Myometrial cell (primary cell): ENCODE results near the gene SCN1B. TPM values are rescaled to one million over a fixed set of nuclear protein-coding genes. Genes with fewer than 3 reads are reported as not detected.

Experiments
- total RNA-seq: library from RNA; depleted of rRNA; stranded (reverse); fragments of >200 nt; gene quantifications from 2 replicates; pipeline ENCODE4 v1.2.3, GENCODE V29; 2015

Gene SCN1B
- total RNA-seq: 7.5 and 11.3 TPM in 2 replicates

DNA sequence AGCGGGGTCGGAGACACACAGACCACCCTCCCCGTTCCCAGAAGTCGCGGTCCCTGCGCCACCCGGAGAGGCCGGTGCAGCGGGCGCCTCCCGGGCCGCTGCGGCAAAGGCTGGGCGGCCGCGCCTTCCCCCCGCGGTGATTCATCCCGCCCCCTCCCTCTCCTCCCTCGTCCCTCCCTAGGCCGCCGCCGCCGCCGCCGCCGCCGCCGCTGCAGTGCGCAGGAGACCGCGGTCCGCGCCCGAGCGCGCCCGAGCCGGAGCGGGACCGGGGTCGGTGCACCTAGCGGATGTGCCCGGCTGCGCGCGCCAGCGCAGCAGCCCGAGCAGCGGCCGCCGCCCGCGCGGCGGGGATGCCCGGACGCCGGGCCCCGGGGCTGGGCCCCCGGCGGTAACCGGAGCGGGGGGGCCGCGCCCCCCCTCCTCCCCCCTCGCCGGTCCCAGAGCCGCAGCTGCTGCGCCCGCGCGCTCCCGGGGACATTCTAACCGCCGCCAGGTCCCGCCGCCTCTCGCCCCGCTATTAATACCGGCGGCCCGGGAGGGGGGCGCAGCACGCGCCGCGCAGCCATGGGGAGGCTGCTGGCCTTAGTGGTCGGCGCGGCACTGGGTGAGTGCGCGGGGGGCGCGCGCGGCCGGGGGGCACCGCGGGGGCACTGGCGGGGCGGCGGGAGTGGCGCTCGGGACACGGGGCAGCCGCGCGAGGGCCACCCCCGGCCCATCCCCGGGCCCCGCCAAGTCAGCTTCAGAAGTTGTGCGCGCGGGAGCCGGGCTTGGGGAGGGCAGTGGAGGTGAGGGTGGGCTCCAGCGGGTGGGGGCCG lies at the start of gene SCN1B:
Gene SCN1B (plus strand): TSS at position 214 of the 815 bp plus-strand sequence. CDS start 351 bp downstream, at position 565.

GRCh38 chr19:34999498-35000337 lies 30.6 kb upstream of the SCN1B start, which contains the start of gene GRAMD1A:
Gene GRAMD1A (plus strand): TSS chr19:35000323. CDS start chr19:35000479, 156 bp downstream.

DNA sequence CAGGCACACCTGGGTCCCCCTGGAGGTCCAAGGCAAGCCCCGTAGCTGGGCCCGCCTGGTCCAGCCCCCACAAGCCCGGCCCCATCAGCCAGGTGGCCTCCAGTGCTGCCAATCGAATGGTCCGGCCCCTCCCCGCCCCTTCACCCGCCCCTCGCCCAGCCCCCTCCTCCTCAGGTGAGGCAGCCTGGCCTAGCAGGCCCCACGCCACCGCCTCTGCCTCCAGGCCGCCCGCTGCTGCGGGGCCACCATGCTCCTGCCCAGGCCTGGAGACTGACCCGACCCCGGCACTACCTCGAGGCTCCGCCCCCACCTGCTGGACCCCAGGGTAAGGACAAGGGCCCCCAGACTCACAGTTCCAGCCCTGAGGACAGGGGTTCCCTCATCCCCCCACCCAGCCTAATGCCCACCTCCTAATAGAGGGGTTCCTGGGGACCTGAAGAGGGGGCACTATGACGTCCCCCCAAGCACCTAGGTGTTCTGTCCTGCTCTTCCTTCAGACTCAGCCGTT lies 11.3 kb downstream of the SCN1B start, which contains the start of gene HPN:
Gene HPN (plus strand): TSS at position 174 of the 508 bp plus-strand sequence. CDS start 786 bp downstream, outside the sequence.

Other genes with a start within 250 kb of the SCN1B start
- gene ZNF30, start 103.6 kb upstream of the SCN1B start, total RNA-seq: 2.0 and 2.3 TPM in 2 replicates
- 1.2 and 2.1 TPM in 2 replicates for gene ZNF792, start 66.2 kb upstream of the SCN1B start, total RNA-seq
- 28.0 and 33.1 TPM in 2 replicates for gene GRAMD1A, start 30.1 kb upstream of the SCN1B start, total RNA-seq
- not detected in 2 replicates for gene HPN, start 11.3 kb downstream of the SCN1B start, total RNA-seq
- gene FXYD3, start 85.4 kb downstream of the SCN1B start, total RNA-seq: not detected in 2 replicates
- not detected in 2 replicates for gene LGI4, start 104.6 kb downstream of the SCN1B start, total RNA-seq
- not detected in 2 replicates for gene FXYD1, start 108.4 kb downstream of the SCN1B start, total RNA-seq
- gene FXYD7, start 112.8 kb downstream of the SCN1B start, total RNA-seq: not detected in 2 replicates
- gene FXYD5, start 124.3 kb downstream of the SCN1B start, total RNA-seq: 158 and 167 TPM in 2 replicates
- gene FAM187B, start 198.3 kb downstream of the SCN1B start, total RNA-seq: not detected in 2 replicates
- gene LSR, start 218.5 kb downstream of the SCN1B start, total RNA-seq: 0.86 and 3.4 TPM in 2 replicates
- 38.1 and 59.7 TPM in 2 replicates for gene USF2, start 238.5 kb downstream of the SCN1B start, total RNA-seq